ENCODE measurements around the gene TSC22D1. TPM values are rescaled to one million over a fixed set of nuclear protein-coding genes. Genes with fewer than 3 reads are reported as not detected.

TSC22D1 gene
- polyA plus RNA-seq, 1 donor (not counting 4 experiments of a cell fraction or from before 2014, with no cell fraction given) = 177 TPM

- FAIRE-seq (no peak), DNase-seq (ENCODE audit: low read depth, low spot score) (no peak)
- Histone ChIP-seq H3K9me1 (ENCODE audit: control insufficient read depth, extremely low read depth, insufficient read depth, low read length) (no peaks in the 10 kb centered on the region), H3K9me3 (ENCODE audit: control insufficient read depth, low read depth, low read length) (no peaks in the 10 kb centered on the region), H2AFZ (ENCODE audit: control insufficient read depth, low read length) (no peak overlapping the region), H4K20me1 (ENCODE audit: control insufficient read depth, extremely low read depth, insufficient read depth, low read length) (no peaks in the 10 kb centered on the region), H3K9ac (ENCODE audit: control insufficient read depth, extremely low read depth, insufficient read depth, low read length) (no peak overlapping the region), H3K79me2 (ENCODE audit: control insufficient read depth, insufficient read depth, low read length) (no peaks in the 10 kb centered on the region), H3K4me1 (ENCODE audit: control insufficient read depth, extremely low read depth, insufficient read depth, low read length) (no peaks in the 10 kb centered on the region), H3K27ac (ENCODE audit: control insufficient read depth, insufficient read depth, low read length) (no peak overlapping the region), H3K4me2 (ENCODE audit: control insufficient read depth, extremely low read depth, insufficient read depth, low read depth, low read length) (no peak overlapping the region), H3K27me3 (ENCODE audit: control insufficient read depth, extremely low read depth, insufficient read depth, low read length) (no peaks in the 10 kb centered on the region), H3K4me3 (ENCODE audit: control insufficient read depth in 2 of 3, extremely low read depth in 1 of 3, insufficient read depth in 2 of 3, low read depth in 1 of 3, low read length in 3 of 3) (no peak overlapping the region), H3K36me3 (ENCODE audit: control insufficient read depth in 2 of 2, extremely low read depth in 1 of 2, insufficient read depth in 2 of 2, low read length in 2 of 2) (no peaks in the 10 kb centered on the region)
- dilution Hi-C loops (cut with MboI; ENCODE audit: extremely low pct_ligation_motif_present, low sequenced_read_pairs) = no loop called here
- TF ChIP-seq, protein P1, sequence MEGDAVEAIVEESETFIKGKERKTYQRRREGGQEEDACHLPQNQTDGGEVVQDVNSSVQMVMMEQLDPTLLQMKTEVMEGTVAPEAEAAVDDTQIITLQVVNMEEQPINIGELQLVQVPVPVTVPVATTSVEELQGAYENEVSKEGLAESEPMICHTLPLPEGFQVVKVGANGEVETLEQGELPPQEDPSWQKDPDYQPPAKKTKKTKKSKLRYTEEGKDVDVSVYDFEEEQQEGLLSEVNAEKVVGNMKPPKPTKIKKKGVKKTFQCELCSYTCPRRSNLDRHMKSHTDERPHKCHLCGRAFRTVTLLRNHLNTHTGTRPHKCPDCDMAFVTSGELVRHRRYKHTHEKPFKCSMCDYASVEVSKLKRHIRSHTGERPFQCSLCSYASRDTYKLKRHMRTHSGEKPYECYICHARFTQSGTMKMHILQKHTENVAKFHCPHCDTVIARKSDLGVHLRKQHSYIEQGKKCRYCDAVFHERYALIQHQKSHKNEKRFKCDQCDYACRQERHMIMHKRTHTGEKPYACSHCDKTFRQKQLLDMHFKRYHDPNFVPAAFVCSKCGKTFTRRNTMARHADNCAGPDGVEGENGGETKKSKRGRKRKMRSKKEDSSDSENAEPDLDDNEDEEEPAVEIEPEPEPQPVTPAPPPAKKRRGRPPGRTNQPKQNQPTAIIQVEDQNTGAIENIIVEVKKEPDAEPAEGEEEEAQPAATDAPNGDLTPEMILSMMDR (optimal IDR thresholded peaks at IDR 0.05 in 1 of 3, IDR thresholded peaks at IDR 0.05 in 1 of 3, conservative IDR thresholded peaks at IDR 0.05 in 1 of 3; ENCODE audit: extremely low read depth in 1 of 3, insufficient read depth in 2 of 3, low read length in 3 of 3) = no peak
- no peak for TF ChIP-seq EZH2 (IDR thresholded peaks at IDR 0.05; ENCODE audit: low read length)
Measured at GRCh38 chr13:44416301-44416700, 159.8 kb downstream of the TSC22D1 start.

DNA sequence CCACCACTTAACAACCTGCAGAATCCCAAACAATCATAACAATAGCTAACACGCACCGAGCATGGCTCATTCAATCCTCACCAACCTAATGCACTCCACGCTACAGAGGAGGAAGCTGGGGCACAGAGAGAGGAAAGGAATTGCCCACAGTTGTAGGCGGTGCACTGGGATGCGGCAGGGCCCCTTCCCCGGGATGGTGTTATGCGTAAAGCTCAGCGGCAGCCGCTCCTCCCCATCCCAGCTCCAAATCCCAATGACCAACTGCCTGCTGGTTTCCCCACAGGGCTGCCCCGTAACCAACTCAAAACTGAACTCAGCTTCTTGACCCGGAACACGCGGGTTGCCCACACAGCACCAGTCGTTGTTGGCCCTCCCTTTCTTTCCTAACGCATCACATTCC lies 160.3 kb downstream of the TSC22D1 start:
- DNase-seq (ENCODE audit: low read depth, low spot score) (no peak), FAIRE-seq (no peak)
- Histone ChIP-seq H2AFZ (ENCODE audit: control insufficient read depth, low read length) (no peak overlapping the region), H3K9ac (ENCODE audit: control insufficient read depth, extremely low read depth, insufficient read depth, low read length) (no peak overlapping the region), H3K4me3 (ENCODE audit: control insufficient read depth in 2 of 3, extremely low read depth in 1 of 3, insufficient read depth in 2 of 3, low read depth in 1 of 3, low read length in 3 of 3) (no peak overlapping the region), H3K27ac (ENCODE audit: control insufficient read depth, insufficient read depth, low read length) (no peak overlapping the region), H3K79me2 (ENCODE audit: control insufficient read depth, insufficient read depth, low read length) (no peaks in the 10 kb centered on the region), H3K9me1 (ENCODE audit: control insufficient read depth, extremely low read depth, insufficient read depth, low read length) (no peaks in the 10 kb centered on the region), H3K9me3 (ENCODE audit: control insufficient read depth, low read depth, low read length) (no peaks in the 10 kb centered on the region), H3K4me1 (ENCODE audit: control insufficient read depth, extremely low read depth, insufficient read depth, low read length) (no peaks in the 10 kb centered on the region), H4K20me1 (ENCODE audit: control insufficient read depth, extremely low read depth, insufficient read depth, low read length) (no peaks in the 10 kb centered on the region), H3K36me3 (ENCODE audit: control insufficient read depth in 2 of 2, extremely low read depth in 1 of 2, insufficient read depth in 2 of 2, low read length in 2 of 2) (no peaks in the 10 kb centered on the region), H3K27me3 (ENCODE audit: control insufficient read depth, extremely low read depth, insufficient read depth, low read length) (no peaks in the 10 kb centered on the region), H3K4me2 (ENCODE audit: control insufficient read depth, extremely low read depth, insufficient read depth, low read depth, low read length) (no peak overlapping the region)
- TF ChIP-seq EZH2 (IDR thresholded peaks at IDR 0.05; ENCODE audit: low read length) = no peak
- TF ChIP-seq, protein P1 (optimal IDR thresholded peaks at IDR 0.05 in 1 of 3, IDR thresholded peaks at IDR 0.05 in 1 of 3, conservative IDR thresholded peaks at IDR 0.05 in 1 of 3; ENCODE audit: extremely low read depth in 1 of 3, insufficient read depth in 2 of 3, low read length in 3 of 3) = no peak
- dilution Hi-C loops (cut with MboI; ENCODE audit: extremely low pct_ligation_motif_present, low sequenced_read_pairs) = no loop called here

Data from keratinocyte (primary cell).